ENCODE measurements around the gene CAPN14. TPM values are rescaled to one million over a fixed set of nuclear protein-coding genes. Genes with fewer than 3 reads are reported as not detected.

Gene CAPN14
- total RNA-seq, 1 donor from 2014 or later: 0.27 TPM

GRCh38 chr2:31238906-31239592 is 21.7 kb upstream of the CAPN14 start:
- no peaks in the 10 kb centered on the region for H3K36me3 Mint-ChIP-seq (ENCODE audit: low read depth)
- H3K4me3 Mint-ChIP-seq (ENCODE audit: low read depth): no peak overlapping the region
- H3K27me3 Mint-ChIP-seq (ENCODE audit: low read depth): no peaks in the 10 kb centered on the region
- intact Hi-C loops (cut with micrococcal nuclease): no loop called here
- no peaks in the 10 kb centered on the region for H3K9me3 Mint-ChIP-seq
- DNase-seq (ENCODE audit: low spot score): no peak
- H3K27ac Mint-ChIP-seq: no peak overlapping the region
- no peaks in the 10 kb centered on the region for H3K4me1 Mint-ChIP-seq (ENCODE audit: low read depth)

- no peak for DNase-seq (ENCODE audit: low spot score)
- no peak overlapping the region for H3K27ac Mint-ChIP-seq
- H3K4me1 Mint-ChIP-seq (ENCODE audit: low read depth): peaks cover 5% of the 10 kb centered on the region
- no peaks in the 10 kb centered on the region for H3K36me3 Mint-ChIP-seq (ENCODE audit: low read depth)
- H3K9me3 Mint-ChIP-seq: no peaks in the 10 kb centered on the region
- no peaks in the 10 kb centered on the region for H3K27me3 Mint-ChIP-seq (ENCODE audit: low read depth)
- no peak overlapping the region for H3K4me3 Mint-ChIP-seq (ENCODE audit: low read depth)
- intact Hi-C loops (cut with micrococcal nuclease): no loop called here
Measured at GRCh38 chr2:31238126-31238905, 21.0 kb upstream of the CAPN14 start.

GRCh38 chr2:31237348-31238017 is 20.2 kb upstream of the CAPN14 start:
- H3K4me3 Mint-ChIP-seq (ENCODE audit: low read depth): no peak overlapping the region
- H3K36me3 Mint-ChIP-seq (ENCODE audit: low read depth): no peaks in the 10 kb centered on the region
- intact Hi-C loops (cut with micrococcal nuclease): no loop called here
- DNase-seq (ENCODE audit: low spot score): no peak
- no peak overlapping the region for H3K27ac Mint-ChIP-seq
- H3K4me1 Mint-ChIP-seq (ENCODE audit: low read depth): peaks cover 9% of the 10 kb centered on the region
- no peaks in the 10 kb centered on the region for H3K27me3 Mint-ChIP-seq (ENCODE audit: low read depth)
- no peaks in the 10 kb centered on the region for H3K9me3 Mint-ChIP-seq

- Mint-ChIP-seq H3K27me3 (ENCODE audit: low read depth) (peaks cover 4% of the 10 kb centered on the region), H3K36me3 (ENCODE audit: low read depth) (no peaks in the 10 kb centered on the region), H3K4me3 (ENCODE audit: low read depth) (no peak overlapping the region), H3K27ac (no peak overlapping the region), H3K4me1 (ENCODE audit: low read depth) (peaks cover 9% of the 10 kb centered on the region), H3K9me3 (no peaks in the 10 kb centered on the region)
- intact Hi-C loops (cut with micrococcal nuclease): no loop called here
- DNase-seq (ENCODE audit: low spot score): no peak
Measured at GRCh38 chr2:31236433-31237205, 19.3 kb upstream of the CAPN14 start.

GRCh38 chr2:31235504-31235902 is 18.2 kb upstream of the CAPN14 start:
- peaks cover 9% of the 10 kb centered on the region for H3K4me1 Mint-ChIP-seq (ENCODE audit: low read depth)
- no peaks in the 10 kb centered on the region for H3K9me3 Mint-ChIP-seq
- no peak overlapping the region for H3K27ac Mint-ChIP-seq
- H3K27me3 Mint-ChIP-seq (ENCODE audit: low read depth): peaks cover 10% of the 10 kb centered on the region
- DNase-seq (ENCODE audit: low spot score): no peak
- intact Hi-C loops (cut with micrococcal nuclease): no loop called here
- H3K36me3 Mint-ChIP-seq (ENCODE audit: low read depth): no peaks in the 10 kb centered on the region
- H3K4me3 Mint-ChIP-seq (ENCODE audit: low read depth): peak overlapping the region; percentile 56

GRCh38 chr2:31234683-31235503 is 17.6 kb upstream of the CAPN14 start:
- intact Hi-C loops (cut with micrococcal nuclease): loop anchor here (5.0 kb wide), 1 partner anchor 87 kb away; no protein-coding TSS in a partner anchor
- H3K36me3 Mint-ChIP-seq (ENCODE audit: low read depth): no peaks in the 10 kb centered on the region
- peaks cover 15% of the 10 kb centered on the region for H3K27me3 Mint-ChIP-seq (ENCODE audit: low read depth)
- H3K27ac Mint-ChIP-seq: no peak overlapping the region
- no peaks in the 10 kb centered on the region for H3K9me3 Mint-ChIP-seq
- H3K4me1 Mint-ChIP-seq (ENCODE audit: low read depth): peaks cover 9% of the 10 kb centered on the region
- DNase-seq (ENCODE audit: low spot score): peak; percentile 5
- peak overlapping the region; percentile 56 for H3K4me3 Mint-ChIP-seq (ENCODE audit: low read depth)

- peak; percentile 72 for DNase-seq (ENCODE audit: low spot score)
- peaks cover 9% of the 10 kb centered on the region for H3K4me1 Mint-ChIP-seq (ENCODE audit: low read depth)
- intact Hi-C loops (cut with micrococcal nuclease): loop anchor here (5.0 kb wide), 1 partner anchor 88 kb away; no protein-coding TSS in a partner anchor
- H3K27me3 Mint-ChIP-seq (ENCODE audit: low read depth): peaks cover 18% of the 10 kb centered on the region
- no peaks in the 10 kb centered on the region for H3K36me3 Mint-ChIP-seq (ENCODE audit: low read depth)
- H3K4me3 Mint-ChIP-seq (ENCODE audit: low read depth): peak within 1 kb of the TSS; percentile 69
- no peak within 1 kb of the TSS for H3K27ac Mint-ChIP-seq
- H3K9me3 Mint-ChIP-seq: no peaks in the 10 kb centered on the region
Measured at GRCh38 chr2:31233741-31234682, 16.7 kb upstream of the CAPN14 start, which contains the start of gene EHD3. EHD3 (plus strand) TSS chr2:31234152; CDS start chr2:31234622, 470 bp downstream.

- intact Hi-C loops (cut with micrococcal nuclease): loop anchor here (5.0 kb wide), 1 partner anchor 89 kb away; no protein-coding TSS in a partner anchor
- peaks cover 23% of the 10 kb centered on the region for H3K27me3 Mint-ChIP-seq (ENCODE audit: low read depth)
- peaks cover 9% of the 10 kb centered on the region for H3K4me1 Mint-ChIP-seq (ENCODE audit: low read depth)
- H3K36me3 Mint-ChIP-seq (ENCODE audit: low read depth): no peaks in the 10 kb centered on the region
- H3K27ac Mint-ChIP-seq: no peak overlapping the region
- H3K9me3 Mint-ChIP-seq: no peaks in the 10 kb centered on the region
- peak overlapping the region; percentile 69 for H3K4me3 Mint-ChIP-seq (ENCODE audit: low read depth)
- peak; percentile 2 for DNase-seq (ENCODE audit: low spot score)
Measured at GRCh38 chr2:31233231-31233630, 15.9 kb upstream of the CAPN14 start.

- Mint-ChIP-seq H3K27ac (no peak overlapping the region), H3K9me3 (no peaks in the 10 kb centered on the region), H3K4me1 (ENCODE audit: low read depth) (peaks cover 9% of the 10 kb centered on the region), H3K4me3 (ENCODE audit: low read depth) (no peak overlapping the region), H3K27me3 (ENCODE audit: low read depth) (peaks cover 27% of the 10 kb centered on the region), H3K36me3 (ENCODE audit: low read depth) (no peaks in the 10 kb centered on the region)
- intact Hi-C loops (cut with micrococcal nuclease): loop anchor here (5.0 kb wide), 1 partner anchor 90 kb away; no protein-coding TSS in a partner anchor
- DNase-seq (ENCODE audit: low spot score): no peak
Measured at GRCh38 chr2:31232586-31232985, 15.3 kb upstream of the CAPN14 start.

- H3K27me3 Mint-ChIP-seq (ENCODE audit: low read depth): peaks cover 29% of the 10 kb centered on the region
Measured at GRCh38 chr2:31231571-31232302, 14.4 kb upstream of the CAPN14 start.

More at GRCh38 chr2:31231571-31232302, 14.4 kb upstream of the CAPN14 start:
- intact Hi-C loops (cut with micrococcal nuclease): loop anchor here (5.0 kb wide), 1 partner anchor 91 kb away; no protein-coding TSS in a partner anchor
- Mint-ChIP-seq H3K4me3 (ENCODE audit: low read depth) (no peak overlapping the region), H3K4me1 (ENCODE audit: low read depth) (peaks cover 9% of the 10 kb centered on the region), H3K27ac (no peak overlapping the region), H3K36me3 (ENCODE audit: low read depth) (no peaks in the 10 kb centered on the region), H3K9me3 (no peaks in the 10 kb centered on the region)
- DNase-seq (ENCODE audit: low spot score): no peak
